ENCODE results near the gene ERC2.

ERC2 gene

GRCh38 chr3:55725681-55726500, 742.4 kb downstream of the ERC2 start:
- H3K36me3 ChIP-seq (ENCODE audit: insufficient read depth, low read length) = no peaks in the 10 kb centered on the region
- H3K4me3 ChIP-seq (ENCODE audit: low read length) = no peak overlapping the region
- H3K9ac ChIP-seq (ENCODE audit: low read depth, low read length) = no peak overlapping the region

GRCh38 chr3:55724821-55725220, 743.4 kb downstream of the ERC2 start:
- Histone ChIP-seq H3K9ac (ENCODE audit: low read depth, low read length) (no peak overlapping the region), H3K4me3 (ENCODE audit: low read length) (no peak overlapping the region), H3K36me3 (ENCODE audit: insufficient read depth, low read length) (no peaks in the 10 kb centered on the region), H3K4me1 (ENCODE audit: control insufficient read depth, insufficient read depth, low read length) (no peaks in the 10 kb centered on the region), H3K9me3 (replicated peaks; ENCODE audit: low read length) (no peaks in the 10 kb centered on the region), H3K27me3 (ENCODE audit: control insufficient read depth, insufficient read depth, low read length) (no peaks in the 10 kb centered on the region), H3K4me2 (ENCODE audit: low read length) (no peak overlapping the region)

More at GRCh38 chr3:55725681-55726500, 742.4 kb downstream of the ERC2 start:
- Histone ChIP-seq H3K27me3 (ENCODE audit: control insufficient read depth, insufficient read depth, low read length) (no peaks in the 10 kb centered on the region), H3K4me2 (ENCODE audit: low read length) (no peak overlapping the region), H3K4me1 (ENCODE audit: control insufficient read depth, insufficient read depth, low read length) (no peaks in the 10 kb centered on the region), H3K9me3 (replicated peaks; ENCODE audit: low read length) (no peaks in the 10 kb centered on the region)

- Histone ChIP-seq H3K27me3 (ENCODE audit: control insufficient read depth, insufficient read depth, low read length) (no peaks in the 10 kb centered on the region), H3K36me3 (ENCODE audit: insufficient read depth, low read length) (no peaks in the 10 kb centered on the region), H3K9ac (ENCODE audit: low read depth, low read length) (no peak overlapping the region), H3K4me2 (ENCODE audit: low read length) (no peak overlapping the region), H3K4me1 (ENCODE audit: control insufficient read depth, insufficient read depth, low read length) (peaks cover 4% of the 10 kb centered on the region), H3K9me3 (replicated peaks; ENCODE audit: low read length) (no peaks in the 10 kb centered on the region), H3K4me3 (ENCODE audit: low read length) (no peak overlapping the region)
These were observed 743.9 kb downstream of the ERC2 start for GRCh38 chr3:55724407-55724784.

GRCh38 chr3:55723653-55724406, 744.4 kb downstream of the ERC2 start:
- no peak overlapping the region for H3K4me2 ChIP-seq (ENCODE audit: low read length)
- H3K9ac ChIP-seq (ENCODE audit: low read depth, low read length) = no peak overlapping the region
- no peaks in the 10 kb centered on the region for H3K36me3 ChIP-seq (ENCODE audit: insufficient read depth, low read length)
- no peaks in the 10 kb centered on the region for H3K9me3 ChIP-seq (replicated peaks; ENCODE audit: low read length)
- no peaks in the 10 kb centered on the region for H3K27me3 ChIP-seq (ENCODE audit: control insufficient read depth, insufficient read depth, low read length)
- H3K4me3 ChIP-seq (ENCODE audit: low read length) = no peak overlapping the region
- H3K4me1 ChIP-seq (ENCODE audit: control insufficient read depth, insufficient read depth, low read length) = peaks cover 9% of the 10 kb centered on the region

GRCh38 chr3:55721716-55722484, 746.4 kb downstream of the ERC2 start:
- H3K9me3 ChIP-seq (replicated peaks; ENCODE audit: low read length) = no peaks in the 10 kb centered on the region
- H3K4me2 ChIP-seq (ENCODE audit: low read length) = no peak overlapping the region
- no peaks in the 10 kb centered on the region for H3K27me3 ChIP-seq (ENCODE audit: control insufficient read depth, insufficient read depth, low read length)
- H3K4me3 ChIP-seq (ENCODE audit: low read length) = no peak overlapping the region
- peaks cover 22% of the 10 kb centered on the region for H3K4me1 ChIP-seq (ENCODE audit: control insufficient read depth, insufficient read depth, low read length)
- no peak overlapping the region for H3K9ac ChIP-seq (ENCODE audit: low read depth, low read length)
- no peaks in the 10 kb centered on the region for H3K36me3 ChIP-seq (ENCODE audit: insufficient read depth, low read length)

GRCh38 chr3:55720614-55721013, 747.7 kb downstream of the ERC2 start:
- H3K9me3 ChIP-seq (replicated peaks; ENCODE audit: low read length) = no peaks in the 10 kb centered on the region
- H3K4me3 ChIP-seq (ENCODE audit: low read length) = no peak overlapping the region
- H3K4me2 ChIP-seq (ENCODE audit: low read length) = no peak overlapping the region
- no peak overlapping the region for H3K9ac ChIP-seq (ENCODE audit: low read depth, low read length)
- H3K27me3 ChIP-seq (ENCODE audit: control insufficient read depth, insufficient read depth, low read length) = no peaks in the 10 kb centered on the region
- H3K4me1 ChIP-seq (ENCODE audit: control insufficient read depth, insufficient read depth, low read length) = peaks cover 22% of the 10 kb centered on the region
- H3K36me3 ChIP-seq (ENCODE audit: insufficient read depth, low read length) = no peaks in the 10 kb centered on the region

GRCh38 chr3:55719508-55719907, 748.8 kb downstream of the ERC2 start:
- H3K4me1 ChIP-seq (ENCODE audit: control insufficient read depth, insufficient read depth, low read length) = peaks cover 22% of the 10 kb centered on the region
- H3K4me2 ChIP-seq (ENCODE audit: low read length) = no peak overlapping the region
- H3K9ac ChIP-seq (ENCODE audit: low read depth, low read length) = peak overlapping the region; percentile 70
- H3K9me3 ChIP-seq (replicated peaks; ENCODE audit: low read length) = no peaks in the 10 kb centered on the region
- H3K36me3 ChIP-seq (ENCODE audit: insufficient read depth, low read length) = no peaks in the 10 kb centered on the region
- no peak overlapping the region for H3K4me3 ChIP-seq (ENCODE audit: low read length)
- no peaks in the 10 kb centered on the region for H3K27me3 ChIP-seq (ENCODE audit: control insufficient read depth, insufficient read depth, low read length)

GRCh38 chr3:55719006-55719405, 749.3 kb downstream of the ERC2 start:
- Histone ChIP-seq H3K4me3 (ENCODE audit: low read length) (no peak overlapping the region), H3K4me2 (ENCODE audit: low read length) (peak overlapping the region; percentile 57), H3K9me3 (replicated peaks; ENCODE audit: low read length) (no peaks in the 10 kb centered on the region), H3K27me3 (ENCODE audit: control insufficient read depth, insufficient read depth, low read length) (no peaks in the 10 kb centered on the region), H3K36me3 (ENCODE audit: insufficient read depth, low read length) (no peaks in the 10 kb centered on the region), H3K4me1 (ENCODE audit: control insufficient read depth, insufficient read depth, low read length) (peaks cover 22% of the 10 kb centered on the region), H3K9ac (ENCODE audit: low read depth, low read length) (peak overlapping the region; percentile 70)

GRCh38 chr3:55718521-55718921, 749.7 kb downstream of the ERC2 start:
- no peaks in the 10 kb centered on the region for H3K9me3 ChIP-seq (replicated peaks; ENCODE audit: low read length)
- peak overlapping the region; percentile 70 for H3K9ac ChIP-seq (ENCODE audit: low read depth, low read length)
- H3K27me3 ChIP-seq (ENCODE audit: control insufficient read depth, insufficient read depth, low read length) = no peaks in the 10 kb centered on the region
- peak overlapping the region; percentile 57 for H3K4me2 ChIP-seq (ENCODE audit: low read length)
- no peaks in the 10 kb centered on the region for H3K36me3 ChIP-seq (ENCODE audit: insufficient read depth, low read length)
- no peak overlapping the region for H3K4me3 ChIP-seq (ENCODE audit: low read length)
- H3K4me1 ChIP-seq (ENCODE audit: control insufficient read depth, insufficient read depth, low read length) = peaks cover 22% of the 10 kb centered on the region

GRCh38 chr3:55718074-55718473, 750.2 kb downstream of the ERC2 start:
- Histone ChIP-seq H3K4me1 (ENCODE audit: control insufficient read depth, insufficient read depth, low read length) (peaks cover 22% of the 10 kb centered on the region), H3K4me2 (ENCODE audit: low read length) (peak overlapping the region; percentile 57), H3K27me3 (ENCODE audit: control insufficient read depth, insufficient read depth, low read length) (no peaks in the 10 kb centered on the region), H3K36me3 (ENCODE audit: insufficient read depth, low read length) (no peaks in the 10 kb centered on the region), H3K9ac (ENCODE audit: low read depth, low read length) (peak overlapping the region; percentile 70), H3K4me3 (ENCODE audit: low read length) (no peak overlapping the region), H3K9me3 (replicated peaks; ENCODE audit: low read length) (no peaks in the 10 kb centered on the region)

GRCh38 chr3:55717481-55717880, 750.8 kb downstream of the ERC2 start:
- Histone ChIP-seq H3K27me3 (ENCODE audit: control insufficient read depth, insufficient read depth, low read length) (no peaks in the 10 kb centered on the region), H3K9me3 (replicated peaks; ENCODE audit: low read length) (no peaks in the 10 kb centered on the region), H3K4me1 (ENCODE audit: control insufficient read depth, insufficient read depth, low read length) (peaks cover 22% of the 10 kb centered on the region), H3K9ac (ENCODE audit: low read depth, low read length) (no peak overlapping the region), H3K4me3 (ENCODE audit: low read length) (no peak overlapping the region), H3K4me2 (ENCODE audit: low read length) (no peak overlapping the region), H3K36me3 (ENCODE audit: insufficient read depth, low read length) (no peaks in the 10 kb centered on the region)
